HuH-7 (cell line): ENCODE results near the gene MRGPRD.
"Not testable (repeated sequence)": the region's sequence is repeated elsewhere in the genome, so short reads cannot be mapped to it uniquely, and the experiment has no call there.

Experiments
- DNase-seq: peaks from one replicate; pipeline ENCODE4 v3.0.0; 2011; ENCODE audit warnings: low spot score

Gene MRGPRD

GRCh38 chr11:68993546-68993945 is 12.8 kb upstream of the MRGPRD start:
- DNase-seq = no peak

- DNase-seq = no peak
Measured at GRCh38 chr11:68992743-68993255, 12.0 kb upstream of the MRGPRD start.

DNA sequence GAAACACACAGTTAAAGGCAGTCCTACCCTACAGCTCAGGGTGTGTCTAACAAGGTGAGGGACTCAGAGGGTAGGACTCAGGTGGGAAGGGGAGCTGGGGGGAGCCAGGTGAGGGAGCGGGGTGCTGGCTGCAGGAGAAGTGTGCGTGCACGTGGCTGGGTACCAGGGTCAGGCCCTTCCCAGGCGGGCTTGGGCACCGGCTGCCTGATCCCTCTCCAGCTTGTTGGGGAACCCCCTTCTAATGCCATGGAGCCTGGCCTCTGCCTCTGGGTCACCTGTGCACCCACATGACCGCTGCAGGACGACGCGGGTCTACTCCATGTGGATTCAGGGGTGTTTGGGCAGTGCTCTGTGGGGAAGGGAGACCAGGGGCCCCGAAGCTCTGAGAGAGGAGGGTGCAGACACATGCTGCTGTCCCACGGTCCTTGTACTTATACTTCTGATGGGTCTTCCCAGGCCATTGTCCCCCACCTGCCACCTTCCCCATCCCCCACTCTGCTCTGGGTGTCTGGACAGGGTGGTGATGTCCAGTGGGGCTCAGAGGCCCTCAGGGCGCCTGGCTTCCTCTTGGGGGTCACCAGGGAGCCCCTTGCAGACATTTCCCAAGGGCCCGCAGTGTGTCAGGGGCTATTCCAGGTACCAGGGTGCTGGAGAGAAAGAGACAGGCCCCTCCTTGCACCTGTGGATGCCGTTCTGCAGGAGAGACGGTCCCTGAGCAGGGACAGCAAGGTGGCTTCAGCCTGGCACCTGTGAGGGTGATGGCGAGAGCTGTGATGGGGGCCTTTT is 10.4 kb upstream of the MRGPRD start:
- DNase-seq = no peak

GRCh38 chr11:68989936-68990606 is 9.3 kb upstream of the MRGPRD start:
- DNase-seq = no peak

GRCh38 chr11:68988491-68988890 is 7.7 kb upstream of the MRGPRD start:
- DNase-seq = no peak

DNA sequence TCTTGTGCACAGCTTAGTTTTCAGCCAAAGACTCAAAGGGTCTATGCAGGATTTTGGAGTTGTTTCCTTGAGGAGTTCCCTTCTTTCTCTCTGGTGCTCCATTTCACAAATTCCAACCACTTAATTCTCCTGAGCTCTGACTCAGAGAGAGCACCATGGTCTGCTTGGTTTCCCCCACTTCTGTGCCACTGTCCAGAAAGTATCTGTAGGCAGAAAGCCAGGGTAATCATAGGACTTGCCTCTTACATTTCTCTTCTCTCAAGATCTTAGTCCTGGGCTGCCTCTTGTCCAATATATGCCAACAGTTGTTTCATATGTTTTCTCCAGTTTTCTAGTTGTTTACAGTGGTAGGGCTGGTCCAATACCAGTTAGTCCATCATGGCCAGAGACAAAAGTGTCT is 6.4 kb upstream of the MRGPRD start:
- no peak for DNase-seq

DNA sequence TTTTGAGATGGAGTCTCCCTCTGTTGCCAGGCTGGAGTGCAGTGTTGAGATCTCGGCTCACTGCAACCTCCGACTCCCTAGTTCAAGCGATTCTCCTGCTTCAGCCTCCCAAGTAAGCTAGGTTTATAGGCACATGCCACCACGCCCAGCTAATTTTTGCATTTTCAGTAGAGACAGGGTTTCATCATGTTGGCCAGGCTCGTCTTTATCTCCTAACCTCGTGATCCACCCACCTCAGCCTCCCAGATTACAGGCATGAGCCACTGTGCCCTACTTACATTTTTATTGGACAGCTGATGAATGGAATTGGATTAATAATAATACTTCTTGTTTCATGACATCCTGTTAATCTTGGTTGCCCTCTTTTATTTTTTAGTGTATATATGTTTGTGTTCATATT is 3.0 kb upstream of the MRGPRD start:
- no peak for DNase-seq

GRCh38 chr11:68982134-68982533 is 1.3 kb upstream of the MRGPRD start:
- no peak for DNase-seq

DNA sequence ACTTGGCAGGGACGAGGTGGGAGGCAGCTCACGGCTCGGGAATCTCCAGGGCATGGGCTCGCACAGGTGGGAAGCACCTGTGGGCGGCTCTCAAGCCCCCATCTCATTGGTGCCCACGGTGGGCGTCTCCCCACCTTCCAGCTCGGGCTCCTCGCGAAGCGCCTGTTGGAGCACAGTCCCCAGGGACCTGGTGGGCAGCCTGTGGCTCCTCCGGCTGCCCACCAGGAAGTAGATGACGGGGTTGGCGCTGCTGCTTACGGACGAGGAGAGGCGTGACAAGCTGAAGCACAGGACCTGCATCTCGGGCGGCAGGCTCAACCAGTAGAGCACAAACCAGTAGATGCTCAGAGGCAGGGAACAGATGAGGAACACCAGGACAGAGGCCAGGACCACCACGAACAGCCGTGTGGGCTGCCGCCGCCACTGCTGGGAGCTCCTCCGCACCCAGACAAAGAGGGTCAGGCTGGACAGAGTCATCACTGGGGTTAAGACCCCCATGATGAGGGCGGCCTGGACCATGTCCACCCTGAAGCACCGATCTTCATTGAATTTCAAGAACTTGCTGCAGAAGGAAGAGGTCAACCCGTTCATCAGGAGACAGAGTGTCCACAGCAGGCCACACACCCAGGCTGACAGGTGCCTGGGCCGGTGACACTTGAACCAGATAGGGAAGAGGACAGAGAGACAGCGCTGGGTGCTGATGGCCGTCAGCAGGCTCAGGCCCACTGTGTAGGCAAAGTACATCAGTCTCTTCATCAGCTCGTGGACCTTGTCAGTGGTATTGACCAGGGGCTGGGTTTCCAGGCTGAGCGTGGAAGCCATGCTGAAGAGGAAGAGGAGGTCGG is 633 bp downstream of the MRGPRD start:
- DNase-seq = no peak

DNA sequence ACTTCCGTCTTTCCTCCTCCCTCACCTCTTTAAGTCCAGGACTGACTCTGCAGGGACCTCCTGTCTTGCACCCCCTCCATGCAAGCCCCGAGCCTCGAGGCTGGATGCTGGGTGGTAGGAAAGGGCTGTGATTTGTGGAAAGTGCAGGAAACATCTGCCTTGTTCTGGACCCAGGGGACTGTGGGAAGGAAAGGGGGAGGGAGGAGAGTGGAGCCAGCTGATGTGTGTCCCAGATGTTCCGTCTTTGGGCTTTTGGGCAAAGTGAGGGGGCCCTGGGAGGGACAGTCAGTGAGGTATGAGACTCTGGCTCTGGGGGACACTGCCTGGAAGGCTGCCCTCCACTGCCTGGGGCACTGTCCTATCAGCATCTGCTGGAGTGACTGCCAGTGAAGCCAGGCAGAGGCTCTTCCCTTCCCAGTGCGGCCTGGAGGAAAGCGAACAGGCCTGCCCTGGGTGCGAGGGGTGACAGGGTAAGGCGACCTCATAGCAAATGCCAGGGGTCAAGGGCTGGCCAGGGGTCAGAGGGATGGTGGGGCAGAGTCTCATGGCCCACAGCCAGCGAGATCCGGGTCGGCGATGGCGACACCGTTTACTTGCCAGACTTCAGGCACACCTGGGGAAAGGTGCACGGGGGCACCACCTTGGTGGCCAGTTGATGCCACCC is 1.7 kb downstream of the MRGPRD start:
- DNase-seq = no peak

GRCh38 chr11:68978626-68978930 is 2.2 kb downstream of the MRGPRD start:
- no peak for DNase-seq

- DNase-seq = no peak
Measured at GRCh38 chr11:68977781-68978625, 2.8 kb downstream of the MRGPRD start.

GRCh38 chr11:68976563-68976962 is 4.2 kb downstream of the MRGPRD start:
- no peak for DNase-seq

GRCh38 chr11:68976095-68976494 is 4.7 kb downstream of the MRGPRD start:
- no peak for DNase-seq

- peak; percentile 82 for DNase-seq
Measured at GRCh38 chr11:68974421-68975194, 6.2 kb downstream of the MRGPRD start.

DNA sequence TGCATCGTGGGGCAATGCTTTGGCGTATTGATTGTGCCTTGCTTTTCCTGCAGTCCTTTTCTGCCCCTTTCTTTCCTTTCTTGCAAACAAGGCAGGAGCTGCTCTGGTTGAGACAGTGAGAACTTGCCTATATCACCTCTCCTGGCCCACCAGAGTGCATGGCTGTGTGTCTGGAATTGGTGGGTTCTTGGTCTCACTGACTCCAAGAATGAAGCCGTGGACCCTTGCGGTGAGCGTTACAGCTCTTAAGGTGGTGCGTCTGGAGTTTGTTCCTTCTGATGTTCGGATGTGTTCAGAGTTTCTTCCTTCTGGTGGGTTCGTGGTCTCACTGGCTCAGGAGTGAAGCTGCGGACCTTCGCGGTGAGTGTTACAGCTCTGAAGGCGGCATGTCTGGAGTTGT is 7.1 kb downstream of the MRGPRD start:
- not testable (repeated sequence) for DNase-seq

DNA sequence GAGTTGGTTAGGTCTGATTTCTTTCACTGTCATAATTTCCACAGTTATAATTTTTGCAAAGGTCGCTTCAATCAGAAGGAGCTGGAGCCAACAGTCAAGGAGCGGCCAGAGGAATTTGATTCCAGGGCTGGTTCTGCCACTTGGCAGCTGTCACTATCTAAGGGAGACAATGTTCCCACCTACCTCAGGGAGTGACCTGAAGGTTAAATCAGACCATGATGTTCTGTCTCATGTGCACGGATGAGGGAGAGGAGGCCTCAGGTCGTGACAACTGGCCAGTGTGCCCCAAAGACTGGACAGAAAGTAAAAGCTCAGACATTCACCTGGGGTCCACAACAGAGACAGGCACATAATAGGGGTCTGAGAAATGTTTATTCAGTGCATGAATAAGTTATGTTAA is 7.6 kb downstream of the MRGPRD start:
- DNase-seq = no peak

GRCh38 chr11:68970921-68971636 is 9.7 kb downstream of the MRGPRD start:
- no peak for DNase-seq

DNA sequence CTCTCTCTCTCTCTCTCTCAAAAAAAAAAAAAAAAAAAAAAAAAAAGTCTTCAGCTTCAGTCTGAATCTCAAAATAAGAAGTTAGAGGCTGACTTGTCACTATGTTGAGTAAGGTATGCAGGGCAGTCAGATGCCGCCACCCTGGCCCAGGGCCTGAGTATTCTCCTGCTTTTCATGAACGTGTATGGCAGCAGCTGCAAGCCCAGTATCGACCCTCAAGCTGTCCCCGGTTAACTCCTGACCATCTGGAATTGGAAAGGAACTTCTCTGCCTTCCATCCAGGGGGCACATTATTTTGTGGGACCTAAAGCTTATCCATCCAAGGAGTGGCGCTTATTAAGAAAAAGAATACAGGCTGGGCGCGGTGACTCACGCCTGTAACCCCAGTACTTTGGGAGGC is 11.4 kb downstream of the MRGPRD start:
- DNase-seq = no peak
